OCI-LY1 (cell line): ENCODE measurements around the gene STXBP6.

ENCODE experiments used
- H2AFZ ChIP-seq: fragments of 200-600 bp; sonication (generic), shearing (Covaris generic); 2 replicates; pipeline ENCODE4 v1.6.0; 2014; ENCODE audit warnings: antibody characterized with exemption, mild to moderate bottlenecking, low read length
- H3F3A ChIP-seq: fragments of 200-600 bp; sonication (generic), shearing (Covaris generic); 2 replicates; pipeline ENCODE4 v1.6.0; 2014; ENCODE audit warnings: mild to moderate bottlenecking, antibody characterized with exemption, low read length, moderate library complexity; ENCODE audit not compliant: insufficient read depth
- H3K27ac ChIP-seq: fragments of 200-600 bp; sonication (generic); 2 replicates; pipeline ENCODE4 v1.5.1; 2014; ENCODE audit warnings: low read length, mixed run types, mild to moderate bottlenecking, low read depth; ENCODE audit not compliant: poor library complexity, severe bottlenecking
- H3K27me3 ChIP-seq: fragments of 200-600 bp; sonication (generic); 2 replicates; pipeline ENCODE4 v1.6.0; 2014; ENCODE audit warnings: antibody characterized with exemption, mild to moderate bottlenecking, low read length, moderate library complexity; ENCODE audit not compliant: insufficient read depth
- H3K36me3 ChIP-seq: fragments of 200-600 bp; sonication (generic); 2 replicates; pipeline ENCODE4 v1.6.1; 2014; ENCODE audit warnings: mild to moderate bottlenecking, antibody characterized with exemption, low read length, moderate library complexity, mixed read lengths; ENCODE audit not compliant: insufficient read depth
- H3K4me1 ChIP-seq: fragments of 200-600 bp; sonication (generic); 2 replicates; pipeline ENCODE4 v1.5.1; 2014; ENCODE audit warnings: mild to moderate bottlenecking, low read length, moderate library complexity; ENCODE audit not compliant: insufficient read depth, severe bottlenecking
- H3K4me2 ChIP-seq: fragments of 200-600 bp; sonication (generic), shearing (Covaris generic); 2 replicates; pipeline ENCODE4 v1.6.1; 2014; ENCODE audit warnings: low read length
- H3K4me3 ChIP-seq: fragments of 200-600 bp; sonication (generic); 2 replicates; pipeline ENCODE4 v1.5.1; 2014; ENCODE audit warnings: low read length, low read depth, mild to moderate bottlenecking, mixed read lengths; ENCODE audit not compliant: poor library complexity, severe bottlenecking
- H3K79me2 ChIP-seq: fragments of 200-600 bp; shearing (Covaris generic); 2 replicates; pipeline ENCODE4 v1.6.1; 2016; ENCODE audit warnings: mixed run types, low read length, mixed read lengths; ENCODE audit not compliant: insufficient read depth
- H3K9ac ChIP-seq: fragments of 200-600 bp; sonication (generic), shearing (Covaris generic); 2 replicates; pipeline ENCODE4 v1.6.1; 2014; ENCODE audit warnings: mild to moderate bottlenecking, low read length, mixed read lengths
- H3K9me2 ChIP-seq: fragments of 200-600 bp; sonication (generic), shearing (Covaris generic); 2 replicates; pipeline ENCODE4 v1.6.1; 2014; ENCODE audit warnings: low read depth, mild to moderate bottlenecking, low read length, mixed read lengths
- H3K9me3 ChIP-seq: fragments of 200-600 bp; shearing (Covaris generic); 2 replicates; pipeline ENCODE4 v1.6.1; 2014; ENCODE audit warnings: low read length, mixed read lengths
- H4K20me1 ChIP-seq: fragments of 200-600 bp; sonication (generic), shearing (Covaris generic); 2 replicates; pipeline ENCODE4 v1.6.0; 2016; ENCODE audit warnings: mild to moderate bottlenecking, low read length; ENCODE audit not compliant: insufficient read depth
- CTCF ChIP-seq: fragments of 200-600 bp; sonication (generic), shearing (Covaris generic); IDR thresholded peaks from 2 replicates; pipeline ENCODE4 v1.5.1; 2017; ENCODE audit warnings: mild to moderate bottlenecking, antibody characterized with exemption, low read length, moderate library complexity, mixed read lengths
- EZH2 ChIP-seq: fragments of 200-600 bp; sonication (generic), shearing (Covaris generic); IDR thresholded peaks from 2 replicates; pipeline ENCODE4 v1.8.0; 2017; ENCODE audit warnings: borderline replicate concordance, mixed run types, mild to moderate bottlenecking, antibody characterized with exemption, low read length, moderate library complexity, mixed read lengths

The STXBP6 gene

GRCh38 chr14:24826390-24826789, 223.6 kb downstream of the STXBP6 start:
- no peaks in the 10 kb centered on the region for H3K9me3 ChIP-seq
- no peak overlapping the region for H3K4me2 ChIP-seq
- H3K27me3 ChIP-seq, result no peaks in the 10 kb centered on the region
- no peaks in the 10 kb centered on the region for H3K4me1 ChIP-seq
- no peaks in the 10 kb centered on the region for H3K36me3 ChIP-seq
- no peak overlapping the region for H2AFZ ChIP-seq
- H3K9ac ChIP-seq, result no peak overlapping the region
- H3K79me2 ChIP-seq, result no peaks in the 10 kb centered on the region
- TF ChIP-seq CTCF (no peak), EZH2 (no peak)
- no peaks in the 10 kb centered on the region for H3K9me2 ChIP-seq
- no peak overlapping the region for H3K4me3 ChIP-seq
- H3K27ac ChIP-seq, result no peak overlapping the region
- H4K20me1 ChIP-seq, result no peaks in the 10 kb centered on the region
- no peaks in the 10 kb centered on the region for H3F3A ChIP-seq

- Histone ChIP-seq H3K9me2 (no peaks in the 10 kb centered on the region), H4K20me1 (no peaks in the 10 kb centered on the region), H2AFZ (no peak overlapping the region), H3K9ac (no peak overlapping the region), H3K4me2 (no peak overlapping the region), H3K9me3 (no peaks in the 10 kb centered on the region), H3K36me3 (no peaks in the 10 kb centered on the region), H3K79me2 (no peaks in the 10 kb centered on the region), H3F3A (no peaks in the 10 kb centered on the region), H3K27ac (no peak overlapping the region), H3K27me3 (no peaks in the 10 kb centered on the region), H3K4me1 (no peaks in the 10 kb centered on the region), H3K4me3 (no peak overlapping the region)
- no peak for TF ChIP-seq EZH2
- TF ChIP-seq CTCF, result no peak
Measured at GRCh38 chr14:24820616-24821015, 229.3 kb downstream of the STXBP6 start.

- Histone ChIP-seq H3K27me3 (no peaks in the 10 kb centered on the region), H3K4me2 (no peak overlapping the region), H3K9me2 (no peaks in the 10 kb centered on the region), H3F3A (no peaks in the 10 kb centered on the region), H3K27ac (no peak overlapping the region), H3K79me2 (no peaks in the 10 kb centered on the region), H4K20me1 (no peaks in the 10 kb centered on the region), H3K4me3 (no peak overlapping the region), H3K36me3 (no peaks in the 10 kb centered on the region), H3K4me1 (no peaks in the 10 kb centered on the region), H3K9ac (no peak overlapping the region), H2AFZ (no peak overlapping the region), H3K9me3 (no peaks in the 10 kb centered on the region)
- no peak for TF ChIP-seq CTCF
- no peak for TF ChIP-seq EZH2
Measured at GRCh38 chr14:24818823-24819341, 231.1 kb downstream of the STXBP6 start.
